Activated CD8-positive, alpha-beta memory T cell treated with anti-CD3 and anti-CD28 coated beads, Interleukin-2, amount 10 ng/mL, durations not matched to agents 7 days and 5 days (primary cell): ENCODE measurements around the gene SLC25A23. TPM values are rescaled to one million over a fixed set of nuclear protein-coding genes. Genes with fewer than 3 reads are reported as not detected.

Experiments used
- ATAC-seq: fragments of 150-1000 bp; cut with Tn5 transposase; one replicate; pipeline ENCODE4 v1.10.0; 2021; ENCODE audit warnings: moderate library complexity
- CTCF ChIA-PET: fragments of 350-600 bp; sonication (Branson Sonifier 250); formaldehyde crosslinking; loops from one replicate; lab custom pipeline; 2021; ENCODE audit warnings: antibody characterized with exemption; lab: Charles Lee
- DNase-seq: peaks from one replicate; pipeline ENCODE4 v3.0.0-alpha.2; 2020
- H3K27ac Mint-ChIP-seq: one replicate; pipeline ENCODE4 v1.8.0; 2021; ENCODE audit warnings: mild to moderate bottlenecking, mixed read lengths
- H3K27me3 Mint-ChIP-seq: one replicate; pipeline ENCODE4 v1.8.0; 2021; ENCODE audit warnings: mixed read lengths
- H3K36me3 Mint-ChIP-seq: one replicate; pipeline ENCODE4 v1.8.0; 2021; ENCODE audit warnings: mild to moderate bottlenecking, mixed read lengths
- H3K4me1 Mint-ChIP-seq: one replicate; pipeline ENCODE4 v1.8.0; 2021; ENCODE audit warnings: mixed read lengths
- H3K4me3 Mint-ChIP-seq: one replicate; pipeline ENCODE4 v1.8.0; 2021; ENCODE audit warnings: mild to moderate bottlenecking, moderate library complexity, mixed read lengths
- H3K9me3 Mint-ChIP-seq: one replicate; pipeline ENCODE4 v1.8.0; 2022; ENCODE audit warnings: low read depth, mixed read lengths
- total RNA-seq, 2 experiments: library from RNA; stranded (reverse); gene quantifications; one replicate each; pipeline ENCODE4 v1.2.3, GENCODE V29; 2021

SLC25A23 gene
- total RNA-seq, 2 experiments from 2014 or later: 25.2 to 27.9 TPM

DNA sequence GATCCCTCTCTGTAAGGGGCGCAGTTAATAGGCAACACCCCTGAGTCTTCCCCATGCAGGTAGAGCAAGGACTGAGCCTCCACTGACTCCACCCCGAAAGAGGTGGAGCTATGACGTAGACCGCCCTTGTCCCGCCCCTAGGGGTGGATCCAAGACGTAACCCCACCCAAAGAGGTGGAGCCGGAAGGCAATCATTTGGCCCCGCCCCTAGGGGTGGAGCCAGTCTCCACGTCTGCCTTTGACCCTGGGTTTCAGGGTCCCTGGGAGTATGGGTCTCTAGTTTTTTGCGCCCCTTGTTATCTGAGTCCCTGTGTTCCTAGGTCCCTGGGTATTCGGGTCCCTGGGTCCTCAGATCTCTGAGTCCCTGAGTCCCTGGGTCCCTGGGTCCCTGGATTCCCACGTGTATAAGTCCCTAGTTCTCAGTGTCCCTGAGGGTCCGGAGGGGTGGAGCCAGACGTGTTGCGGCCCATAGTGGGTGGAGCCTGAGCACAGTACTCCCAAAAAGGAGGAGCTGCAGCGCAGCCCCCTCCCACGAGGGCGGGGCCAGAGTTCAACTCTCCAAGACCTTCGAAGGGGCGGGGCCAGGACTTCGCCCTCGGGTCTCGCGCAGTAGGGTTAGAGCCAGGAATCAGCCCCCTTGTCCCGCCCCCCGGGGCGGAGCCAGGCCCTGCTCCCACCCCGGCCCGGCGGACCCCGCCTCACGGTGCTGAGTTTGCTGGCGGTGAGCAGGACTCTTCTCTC lies 16.7 kb upstream of the SLC25A23 start:
- CTCF ChIA-PET: interaction anchor here (0.5 kb wide), 1 partner anchor 23 kb away, joined by 3 read pairs; no protein-coding TSS in a partner anchor
- H3K27me3 Mint-ChIP-seq: no peaks in the 10 kb centered on the region

GRCh38 chr19:6475321-6476108 lies 15.9 kb upstream of the SLC25A23 start:
- DNase-seq: no peak
- no peak overlapping the region for H3K4me3 Mint-ChIP-seq
- peaks cover 13% of the 10 kb centered on the region for H3K4me1 Mint-ChIP-seq
- ATAC-seq: no peak
- CTCF ChIA-PET: interaction anchor here (0.5 kb wide), 1 partner anchor 24 kb away, joined by 3 read pairs; no protein-coding TSS in a partner anchor
- no peak overlapping the region for H3K27ac Mint-ChIP-seq
- H3K27me3 Mint-ChIP-seq: no peaks in the 10 kb centered on the region
- H3K36me3 Mint-ChIP-seq: peaks cover 21% of the 10 kb centered on the region
- no peaks in the 10 kb centered on the region for H3K9me3 Mint-ChIP-seq

More for the DNA sequence above, 16.7 kb upstream of the SLC25A23 start:
- no peak overlapping the region for H3K27ac Mint-ChIP-seq
- peaks cover 19% of the 10 kb centered on the region for H3K36me3 Mint-ChIP-seq
- H3K9me3 Mint-ChIP-seq: no peaks in the 10 kb centered on the region
- H3K4me1 Mint-ChIP-seq: peaks cover 19% of the 10 kb centered on the region
- ATAC-seq: peak; percentile 91
- DNase-seq: peak; percentile 76
- no peak overlapping the region for H3K4me3 Mint-ChIP-seq

- no peak overlapping the region for H3K27ac Mint-ChIP-seq
- H3K9me3 Mint-ChIP-seq: no peaks in the 10 kb centered on the region
- peaks cover 3% of the 10 kb centered on the region for H3K4me1 Mint-ChIP-seq
- CTCF ChIA-PET: interaction anchor here (2.1 kb wide), 1 partner anchor 8 kb away, joined by 9 read pairs; the partner anchor contains the start of gene DENND1C
- DNase-seq (no peak), ATAC-seq (no peak)
- peaks cover 23% of the 10 kb centered on the region for H3K36me3 Mint-ChIP-seq
- H3K4me3 Mint-ChIP-seq: no peak overlapping the region
- H3K27me3 Mint-ChIP-seq: no peaks in the 10 kb centered on the region
These were observed 14.1 kb upstream of the SLC25A23 start for GRCh38 chr19:6473647-6474046.

DNA sequence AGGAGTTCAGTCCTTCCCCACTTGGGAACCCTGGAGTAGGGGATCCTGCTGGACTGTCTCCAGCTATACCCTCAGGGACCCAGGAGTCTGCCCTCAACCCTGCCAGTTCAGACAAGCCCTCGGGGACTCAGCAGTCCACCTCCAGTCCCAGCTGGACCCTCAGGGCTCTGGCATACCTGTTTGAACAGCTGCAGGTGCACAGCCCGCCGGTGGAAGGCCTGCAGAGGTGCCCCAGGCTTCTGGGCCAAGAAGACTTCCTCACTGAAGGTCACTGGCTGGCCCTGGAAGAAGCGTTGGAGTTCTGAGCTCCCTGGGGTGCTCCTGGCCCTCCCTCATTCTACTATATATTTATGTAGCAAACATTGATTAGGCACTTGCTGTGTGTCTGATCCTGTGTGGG lies 13.1 kb upstream of the SLC25A23 start:
- no peak for DNase-seq
- CTCF ChIA-PET: interaction anchor here (2.1 kb wide), 1 partner anchor 9 kb away, joined by 9 read pairs; the partner anchor contains the start of gene DENND1C
- Mint-ChIP-seq H3K4me3 (no peak overlapping the region), H3K27ac (no peak overlapping the region), H3K27me3 (no peaks in the 10 kb centered on the region), H3K36me3 (peaks cover 26% of the 10 kb centered on the region), H3K4me1 (peaks cover 3% of the 10 kb centered on the region), H3K9me3 (no peaks in the 10 kb centered on the region)
- ATAC-seq: no peak

GRCh38 chr19:6471076-6471475 lies 11.5 kb upstream of the SLC25A23 start:
- peaks cover 19% of the 10 kb centered on the region for H3K36me3 Mint-ChIP-seq
- CTCF ChIA-PET: no interaction called here
- no peak overlapping the region for H3K4me3 Mint-ChIP-seq
- no peaks in the 10 kb centered on the region for H3K27me3 Mint-ChIP-seq
- no peak for DNase-seq
- no peak overlapping the region for H3K27ac Mint-ChIP-seq
- peaks cover 2% of the 10 kb centered on the region for H3K4me1 Mint-ChIP-seq
- H3K9me3 Mint-ChIP-seq: no peaks in the 10 kb centered on the region
- no peak for ATAC-seq

GRCh38 chr19:6470173-6470572 lies 10.6 kb upstream of the SLC25A23 start:
- Mint-ChIP-seq H3K27ac (no peak overlapping the region), H3K27me3 (no peaks in the 10 kb centered on the region), H3K36me3 (peaks cover 16% of the 10 kb centered on the region), H3K4me1 (no peaks in the 10 kb centered on the region), H3K9me3 (no peaks in the 10 kb centered on the region), H3K4me3 (no peak overlapping the region)
- no peak for DNase-seq
- CTCF ChIA-PET: no interaction called here
- no peak for ATAC-seq

- Mint-ChIP-seq H3K9me3 (no peaks in the 10 kb centered on the region), H3K4me3 (no peak overlapping the region), H3K36me3 (peaks cover 13% of the 10 kb centered on the region), H3K27ac (no peak overlapping the region), H3K4me1 (peaks cover 4% of the 10 kb centered on the region), H3K27me3 (no peaks in the 10 kb centered on the region)
- DNase-seq (no peak), ATAC-seq (no peak)
- CTCF ChIA-PET: no interaction called here
These were observed 7.8 kb upstream of the SLC25A23 start for GRCh38 chr19:6467384-6467783.

DNA sequence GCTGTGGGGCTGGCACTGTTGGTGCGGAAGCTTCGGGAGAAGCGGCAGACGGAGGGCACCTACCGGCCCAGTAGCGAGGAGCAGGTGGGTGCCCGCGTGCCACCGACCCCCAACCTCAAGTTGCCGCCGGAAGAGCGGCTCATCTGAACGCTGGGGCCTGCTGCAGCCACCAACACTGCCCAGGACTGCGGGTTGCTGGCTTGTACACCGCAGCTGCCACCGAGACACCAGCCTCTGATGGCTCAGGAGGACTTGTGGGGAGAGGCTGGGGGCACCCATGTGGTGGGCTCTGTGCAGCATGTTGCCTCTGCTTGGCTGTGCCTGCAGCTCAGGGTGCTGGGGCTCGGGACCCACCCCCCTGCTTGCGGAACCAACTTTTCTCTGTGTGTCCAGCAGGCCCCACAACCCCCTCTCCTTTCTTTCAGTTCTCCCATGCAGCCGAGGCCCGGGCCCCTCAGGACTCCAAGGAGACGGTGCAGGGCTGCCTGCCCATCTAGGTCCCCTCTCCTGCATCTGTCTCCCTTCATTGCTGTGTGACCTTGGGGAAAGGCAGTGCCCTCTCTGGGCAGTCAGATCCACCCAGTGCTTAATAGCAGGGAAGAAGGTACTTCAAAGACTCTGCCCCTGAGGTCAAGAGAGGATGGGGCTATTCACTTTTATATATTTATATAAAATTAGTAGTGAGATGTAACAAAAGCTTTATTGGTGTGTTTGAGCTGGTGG lies 7.1 kb upstream of the SLC25A23 start:
- Mint-ChIP-seq H3K27me3 (no peaks in the 10 kb centered on the region), H3K9me3 (no peaks in the 10 kb centered on the region), H3K4me1 (peaks cover 4% of the 10 kb centered on the region), H3K4me3 (no peak overlapping the region), H3K36me3 (peaks cover 13% of the 10 kb centered on the region), H3K27ac (no peak overlapping the region)
- ATAC-seq: no peak
- CTCF ChIA-PET: no interaction called here
- no peak for DNase-seq

- Mint-ChIP-seq H3K36me3 (peaks cover 10% of the 10 kb centered on the region), H3K9me3 (no peaks in the 10 kb centered on the region), H3K4me3 (no peak overlapping the region), H3K27me3 (no peaks in the 10 kb centered on the region), H3K27ac (no peak overlapping the region), H3K4me1 (peaks cover 4% of the 10 kb centered on the region)
- DNase-seq: no peak
- ATAC-seq: no peak
- CTCF ChIA-PET: no interaction called here
These were observed 6.1 kb upstream of the SLC25A23 start for GRCh38 chr19:6465663-6466062.

DNA sequence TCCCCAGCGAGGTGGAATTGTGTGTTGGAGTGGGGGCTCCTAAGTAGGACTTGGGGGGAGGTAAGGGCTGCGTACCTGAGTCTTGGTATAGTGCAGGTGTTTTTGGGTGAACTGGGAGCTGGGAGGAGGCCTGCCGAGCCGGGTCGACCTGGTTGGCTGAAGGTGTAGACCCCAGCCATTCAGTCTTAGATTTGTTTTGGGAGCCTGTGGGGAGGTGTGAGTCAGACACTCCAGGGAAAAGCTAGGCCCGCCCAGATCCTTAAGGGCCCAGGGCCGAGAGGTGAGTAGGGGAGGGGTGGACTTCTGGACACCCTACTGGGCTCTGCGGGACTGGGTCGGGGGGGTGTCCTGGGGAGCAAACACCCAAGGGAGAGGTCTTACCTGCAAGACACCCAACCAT lies 5.4 kb upstream of the SLC25A23 start:
- Mint-ChIP-seq H3K4me3 (no peak overlapping the region), H3K4me1 (peaks cover 8% of the 10 kb centered on the region), H3K27ac (no peak overlapping the region), H3K9me3 (no peaks in the 10 kb centered on the region), H3K27me3 (no peaks in the 10 kb centered on the region), H3K36me3 (peaks cover 7% of the 10 kb centered on the region)
- DNase-seq (no peak), ATAC-seq (no peak)
- CTCF ChIA-PET: no interaction called here

GRCh38 chr19:6464070-6464873 lies 4.7 kb upstream of the SLC25A23 start, which contains the start of gene CRB3:
TSS of gene CRB3 (plus strand) at chr19:6464271. CDS start at chr19:6464702, 431 bp downstream.
- Mint-ChIP-seq H3K9me3 (no peaks in the 10 kb centered on the region), H3K27me3 (no peaks in the 10 kb centered on the region), H3K27ac (no peak within 1 kb of the TSS), H3K4me3 (no peak within 1 kb of the TSS), H3K4me1 (peaks cover 9% of the 10 kb centered on the region), H3K36me3 (peaks cover 8% of the 10 kb centered on the region)
- DNase-seq (no peak), ATAC-seq (no peak)
- CTCF ChIA-PET: no interaction called here

DNA sequence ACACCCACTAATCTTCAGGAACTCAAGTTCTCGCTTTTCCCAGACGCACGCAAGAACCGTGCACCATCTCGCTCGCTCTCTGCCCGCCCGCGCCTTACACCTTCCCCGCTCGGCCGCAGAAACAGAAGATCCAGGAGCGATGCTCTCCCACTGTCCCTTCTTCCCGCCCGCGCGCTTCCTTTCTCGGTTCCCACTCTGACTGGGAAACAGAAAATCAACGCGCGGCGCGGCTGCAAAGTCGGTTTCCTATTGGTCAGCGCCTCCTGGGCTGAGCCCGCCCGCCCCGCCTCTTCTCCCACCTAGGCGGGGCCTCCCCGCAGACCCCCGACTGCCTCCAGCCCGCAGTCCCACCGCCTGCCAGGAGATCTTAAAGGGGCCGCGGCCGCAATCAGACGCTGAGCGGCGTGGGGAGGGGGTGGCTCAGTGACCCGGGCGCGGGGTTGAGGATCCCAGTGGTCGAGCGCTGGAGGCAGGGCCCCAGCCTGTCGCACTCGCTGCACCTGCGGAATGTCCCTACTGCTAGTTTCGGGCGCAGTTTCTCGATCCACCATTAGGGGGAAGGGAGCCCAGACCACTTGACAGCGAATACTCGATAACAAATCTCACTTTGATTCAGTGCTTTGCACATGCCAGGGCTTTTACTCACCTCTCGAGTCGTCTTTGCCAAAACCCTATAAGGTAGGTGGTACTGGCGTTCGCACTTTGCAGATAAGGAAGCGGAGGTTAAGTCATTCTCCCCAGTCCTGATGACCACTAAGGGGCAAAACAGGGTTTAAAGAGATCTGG lies 700 bp upstream of the SLC25A23 start:
- Mint-ChIP-seq H3K4me3 (peak overlapping the region; percentile 85), H3K4me1 (peaks cover 19% of the 10 kb centered on the region), H3K36me3 (peaks cover 11% of the 10 kb centered on the region), H3K27ac (peak overlapping the region; percentile 79), H3K9me3 (no peaks in the 10 kb centered on the region), H3K27me3 (no peaks in the 10 kb centered on the region)
- ATAC-seq (peak; percentile 85), DNase-seq (peak; percentile 98)
- CTCF ChIA-PET: interaction anchor here (0.7 to 1.8 kb wide), 4 partner anchors 22 to 318 kb away, joined by 3 to 7 read pairs (median 4); partner anchors contain the start of gene DENND1C
